DND-41 (cell line): Measurements from ENCODE around the gene LECT2.

Source experiments
- EZH2 ChIP-seq: IDR thresholded peaks from 3 replicates; pipeline ENCODE4 v1.6.1; 2012; ENCODE audit warnings: borderline replicate concordance, low read depth, mild to moderate bottlenecking, moderate library complexity, low read length, inconsistent platforms; ENCODE audit not compliant: severe bottlenecking
- TF ChIP-seq, protein P1 (sequence below): IDR thresholded peaks from 2 replicates; pipeline ENCODE4 v1.5.1; 2012; ENCODE audit warnings: borderline replicate concordance, low read length, moderate library complexity, mild to moderate bottlenecking; ENCODE audit not compliant: poor library complexity, severe bottlenecking; ENCODE audit errors: extremely low read depth

DNA sequence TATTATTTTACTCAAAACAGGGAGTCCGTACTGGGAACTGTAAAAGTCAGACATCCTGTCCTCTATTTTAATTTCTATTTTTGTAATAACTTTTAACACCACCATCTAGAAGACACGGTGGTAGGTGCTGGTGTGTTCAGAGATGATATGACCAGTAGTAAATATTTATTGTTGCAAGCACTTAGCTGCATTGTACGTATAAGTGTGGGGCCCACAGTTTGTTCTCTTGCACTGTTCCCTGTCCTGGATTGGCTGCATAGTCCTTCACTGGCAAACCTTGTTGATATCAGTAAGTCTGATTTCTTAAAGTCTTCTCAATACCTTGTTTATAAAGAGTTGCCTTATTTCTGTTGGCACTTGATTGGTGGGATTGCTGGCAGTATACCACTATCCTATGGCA is 34.6 kb downstream of the LECT2 start:
- TF ChIP-seq, protein P1, sequence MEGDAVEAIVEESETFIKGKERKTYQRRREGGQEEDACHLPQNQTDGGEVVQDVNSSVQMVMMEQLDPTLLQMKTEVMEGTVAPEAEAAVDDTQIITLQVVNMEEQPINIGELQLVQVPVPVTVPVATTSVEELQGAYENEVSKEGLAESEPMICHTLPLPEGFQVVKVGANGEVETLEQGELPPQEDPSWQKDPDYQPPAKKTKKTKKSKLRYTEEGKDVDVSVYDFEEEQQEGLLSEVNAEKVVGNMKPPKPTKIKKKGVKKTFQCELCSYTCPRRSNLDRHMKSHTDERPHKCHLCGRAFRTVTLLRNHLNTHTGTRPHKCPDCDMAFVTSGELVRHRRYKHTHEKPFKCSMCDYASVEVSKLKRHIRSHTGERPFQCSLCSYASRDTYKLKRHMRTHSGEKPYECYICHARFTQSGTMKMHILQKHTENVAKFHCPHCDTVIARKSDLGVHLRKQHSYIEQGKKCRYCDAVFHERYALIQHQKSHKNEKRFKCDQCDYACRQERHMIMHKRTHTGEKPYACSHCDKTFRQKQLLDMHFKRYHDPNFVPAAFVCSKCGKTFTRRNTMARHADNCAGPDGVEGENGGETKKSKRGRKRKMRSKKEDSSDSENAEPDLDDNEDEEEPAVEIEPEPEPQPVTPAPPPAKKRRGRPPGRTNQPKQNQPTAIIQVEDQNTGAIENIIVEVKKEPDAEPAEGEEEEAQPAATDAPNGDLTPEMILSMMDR, result no peak
- no peak for TF ChIP-seq EZH2
